Osteoblast (primary cell): Measurements from ENCODE around the gene ANGPTL1. TPM values are rescaled to one million over a fixed set of nuclear protein-coding genes. Genes with fewer than 3 reads are reported as not detected.

Experiments used
- DNase-seq: peaks from one replicate; pipeline ENCODE4 v3.0.0; 2011; ENCODE audit warnings: low spot score, mixed read lengths; ENCODE audit not compliant: insufficient read length; ENCODE audit errors: missing footprints
- H2AFZ ChIP-seq: 2 replicates; pipeline ENCODE4 v1.6.0; 2011; ENCODE audit warnings: mild to moderate bottlenecking, low read length
- H3K27ac ChIP-seq: 2 replicates; pipeline ENCODE4 v1.5.1; 2011; ENCODE audit warnings: mild to moderate bottlenecking, low read depth, low read length, moderate library complexity
- H3K27me3 ChIP-seq: 2 replicates; pipeline ENCODE4 v1.6.0; 2012; ENCODE audit warnings: mild to moderate bottlenecking, control low read depth, inconsistent platforms, low read length, moderate library complexity; ENCODE audit not compliant: insufficient read depth
- H3K36me3 ChIP-seq: 2 replicates; pipeline ENCODE4 v1.5.1; 2011; ENCODE audit warnings: mild to moderate bottlenecking, low read length, control low read depth, moderate library complexity; ENCODE audit not compliant: insufficient read depth
- H3K4me1 ChIP-seq: 2 replicates; pipeline ENCODE4 v1.5.1; 2011; ENCODE audit warnings: mild to moderate bottlenecking, low read length, control low read depth, moderate library complexity; ENCODE audit not compliant: insufficient read depth
- H3K4me2 ChIP-seq: 2 replicates; pipeline ENCODE4 v1.6.0; 2011; ENCODE audit warnings: mild to moderate bottlenecking, low read length; ENCODE audit not compliant: insufficient read depth
- H3K4me3 ChIP-seq: fragments of 200-600 bp; sonication (generic); 3 replicates; pipeline ENCODE4 v1.5.1; 2012; ENCODE audit warnings: mild to moderate bottlenecking, low read length, inconsistent platforms; ENCODE audit not compliant: insufficient read depth
- H3K79me2 ChIP-seq: 2 replicates; pipeline ENCODE4 v1.6.0; 2012; ENCODE audit warnings: mild to moderate bottlenecking, low read length, control low read depth, inconsistent platforms; ENCODE audit not compliant: insufficient read depth
- H3K9me3 ChIP-seq: 2 replicates; pipeline ENCODE4 v1.5.1; 2011; ENCODE audit warnings: low read depth, low read length, control low read depth
- H4K20me1 ChIP-seq: 2 replicates; pipeline ENCODE4 v1.6.0; 2012; ENCODE audit warnings: mild to moderate bottlenecking, low read length, control low read depth; ENCODE audit not compliant: insufficient read depth
- CTCF ChIP-seq: IDR thresholded peaks from 2 replicates; pipeline ENCODE4 v1.5.1; 2011; ENCODE audit warnings: mild to moderate bottlenecking, low read depth, low read length, moderate library complexity; ENCODE audit errors: extremely low read depth
- total RNA-seq: library from RNA; depleted of rRNA; stranded (reverse); fragments of >200 nt; gene quantifications from 2 replicates; pipeline ENCODE4 v1.2.3, GENCODE V29; 2012

The ANGPTL1 gene
- total RNA-seq, 1 donor: 15.6 TPM

GRCh38 chr1:178886551-178886950 is 15.7 kb upstream of the ANGPTL1 start:
- peaks cover 3% of the 10 kb centered on the region for H3K36me3 ChIP-seq
- no peaks in the 10 kb centered on the region for H3K4me1 ChIP-seq
- TF ChIP-seq CTCF: no peak
- no peak overlapping the region for H2AFZ ChIP-seq
- H3K27ac ChIP-seq: no peak overlapping the region
- H3K9me3 ChIP-seq: no peaks in the 10 kb centered on the region
- no peaks in the 10 kb centered on the region for H4K20me1 ChIP-seq
- no peak overlapping the region for H3K4me3 ChIP-seq
- no peak overlapping the region for H3K4me2 ChIP-seq
- no peaks in the 10 kb centered on the region for H3K79me2 ChIP-seq
- no peak for DNase-seq
- no peaks in the 10 kb centered on the region for H3K27me3 ChIP-seq

GRCh38 chr1:178885869-178886268 is 15.0 kb upstream of the ANGPTL1 start:
- no peak for TF ChIP-seq CTCF
- no peak for DNase-seq
- Histone ChIP-seq H4K20me1 (no peaks in the 10 kb centered on the region), H3K4me1 (no peaks in the 10 kb centered on the region), H3K27me3 (no peaks in the 10 kb centered on the region), H3K36me3 (peaks cover 6% of the 10 kb centered on the region), H3K4me2 (no peak overlapping the region), H2AFZ (no peak overlapping the region), H3K27ac (no peak overlapping the region), H3K4me3 (no peak overlapping the region), H3K79me2 (no peaks in the 10 kb centered on the region), H3K9me3 (no peaks in the 10 kb centered on the region)

GRCh38 chr1:178881950-178882349 is 11.1 kb upstream of the ANGPTL1 start:
- Histone ChIP-seq H2AFZ (no peak overlapping the region), H3K9me3 (no peaks in the 10 kb centered on the region), H3K27ac (no peak overlapping the region), H3K4me3 (no peak overlapping the region), H3K4me2 (no peak overlapping the region), H4K20me1 (no peaks in the 10 kb centered on the region), H3K27me3 (no peaks in the 10 kb centered on the region), H3K79me2 (no peaks in the 10 kb centered on the region), H3K36me3 (peaks cover 4% of the 10 kb centered on the region), H3K4me1 (no peaks in the 10 kb centered on the region)
- peak; percentile 1 for DNase-seq
- no peak for TF ChIP-seq CTCF

GRCh38 chr1:178877896-178878295 is 7.0 kb upstream of the ANGPTL1 start:
- no peak for TF ChIP-seq CTCF
- Histone ChIP-seq H3K79me2 (no peaks in the 10 kb centered on the region), H2AFZ (no peak overlapping the region), H3K36me3 (peaks cover 4% of the 10 kb centered on the region), H3K9me3 (no peaks in the 10 kb centered on the region), H3K27ac (no peak overlapping the region), H3K4me2 (no peak overlapping the region), H4K20me1 (no peaks in the 10 kb centered on the region), H3K4me3 (no peak overlapping the region), H3K27me3 (no peaks in the 10 kb centered on the region), H3K4me1 (no peaks in the 10 kb centered on the region)
- no peak for DNase-seq
